Bone marrow (tissue), 2 donors: Measurements from ENCODE around the gene GRIA1.

Experiments used
- DNase-seq, 2 donors: peaks; one replicate each; lab custom pipeline; 2025; lab: John Stamatoyannopoulos, UW

GRIA1 gene

DNA sequence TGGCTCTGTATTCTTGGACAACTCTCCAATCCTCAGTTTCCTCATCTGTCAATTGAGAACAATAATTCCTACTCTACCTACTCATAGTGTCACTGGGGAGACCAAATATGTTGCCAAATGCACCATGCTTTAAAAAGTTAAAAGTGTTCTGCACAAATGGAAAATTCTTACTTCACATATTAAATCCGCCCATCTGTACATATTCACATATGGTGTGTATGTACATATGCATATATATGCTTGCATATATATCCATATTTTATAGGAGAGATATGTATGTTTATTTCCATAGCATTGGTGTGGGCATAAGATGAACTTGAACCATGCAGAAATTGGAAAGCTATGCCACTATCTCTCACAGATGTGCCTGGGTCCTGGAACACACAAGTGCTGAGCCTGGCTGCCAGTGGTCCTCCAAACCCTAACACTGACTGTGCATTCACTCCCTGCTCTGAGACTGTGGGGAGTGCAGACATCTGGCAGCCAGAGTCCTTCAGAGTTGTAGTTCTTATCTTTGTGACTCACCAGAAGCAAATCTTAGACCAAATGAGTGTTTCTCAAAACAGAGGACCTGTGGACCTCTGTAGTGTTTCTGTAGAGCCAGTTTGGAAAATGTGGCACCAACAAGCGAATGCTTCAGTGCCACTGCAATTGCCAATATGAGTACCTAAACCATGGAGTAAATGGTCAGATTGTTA, 168.7 kb downstream of the GRIA1 start:
- no peak for DNase-seq

DNA sequence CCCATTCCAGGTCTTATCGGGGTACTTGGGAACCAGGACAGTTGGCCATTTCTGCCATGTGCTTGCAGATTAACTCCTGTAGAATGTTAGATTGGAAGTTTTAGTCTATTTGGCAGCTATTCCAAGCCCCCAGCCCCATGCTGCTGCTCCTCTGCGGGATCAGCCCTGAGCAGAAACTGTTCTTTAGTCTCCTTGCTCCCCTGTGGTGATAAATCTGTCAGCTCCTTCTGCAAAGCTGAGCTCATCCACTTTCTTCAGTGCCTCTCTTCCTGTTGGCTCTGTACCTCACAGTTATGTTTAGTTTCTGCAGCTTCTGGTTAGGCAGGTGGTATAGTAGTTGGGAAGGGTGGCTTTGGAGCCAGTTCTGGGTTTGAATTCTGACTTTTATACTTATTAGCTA, 170.4 kb downstream of the GRIA1 start:
- no peak for DNase-seq

DNA sequence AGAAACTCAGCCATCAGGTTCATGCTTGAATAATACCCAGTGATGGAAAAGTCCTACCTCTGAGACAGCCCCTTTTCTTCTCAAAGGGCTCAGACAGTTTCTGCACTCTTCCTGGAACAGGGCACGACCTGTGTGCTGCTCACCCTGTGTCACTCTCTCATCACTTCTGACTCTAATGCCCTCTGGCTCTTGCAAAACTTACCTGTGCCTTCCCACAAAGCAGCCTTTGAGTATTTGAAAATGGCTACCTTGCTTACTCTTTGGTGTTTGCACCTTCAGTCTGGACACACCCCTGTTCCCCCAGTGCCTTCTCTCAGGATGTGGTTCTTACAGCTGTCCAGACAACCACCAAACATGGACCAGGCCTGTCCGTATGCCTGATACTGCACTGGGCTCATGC, 171.4 kb downstream of the GRIA1 start:
- no peak for DNase-seq

DNA sequence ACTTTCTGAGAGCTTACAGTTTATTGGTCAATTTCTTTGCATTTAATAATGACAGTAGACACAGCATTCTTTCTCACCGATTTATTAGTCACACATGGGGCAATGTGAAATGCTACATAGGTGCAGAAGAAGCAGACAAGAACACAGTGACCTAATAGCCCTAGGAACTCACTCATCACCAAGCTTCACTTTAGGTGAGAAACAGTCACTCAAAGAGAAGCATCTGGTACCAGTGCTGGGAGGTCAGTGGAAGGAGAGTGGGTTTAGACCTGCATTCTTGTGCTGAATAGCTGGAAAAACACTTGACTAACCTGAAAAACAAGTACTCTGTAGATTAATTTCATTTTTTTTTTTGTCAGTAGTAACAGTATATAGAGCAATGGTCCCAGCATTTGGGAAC, 179.6 kb downstream of the GRIA1 start:
- no peak for DNase-seq

DNA sequence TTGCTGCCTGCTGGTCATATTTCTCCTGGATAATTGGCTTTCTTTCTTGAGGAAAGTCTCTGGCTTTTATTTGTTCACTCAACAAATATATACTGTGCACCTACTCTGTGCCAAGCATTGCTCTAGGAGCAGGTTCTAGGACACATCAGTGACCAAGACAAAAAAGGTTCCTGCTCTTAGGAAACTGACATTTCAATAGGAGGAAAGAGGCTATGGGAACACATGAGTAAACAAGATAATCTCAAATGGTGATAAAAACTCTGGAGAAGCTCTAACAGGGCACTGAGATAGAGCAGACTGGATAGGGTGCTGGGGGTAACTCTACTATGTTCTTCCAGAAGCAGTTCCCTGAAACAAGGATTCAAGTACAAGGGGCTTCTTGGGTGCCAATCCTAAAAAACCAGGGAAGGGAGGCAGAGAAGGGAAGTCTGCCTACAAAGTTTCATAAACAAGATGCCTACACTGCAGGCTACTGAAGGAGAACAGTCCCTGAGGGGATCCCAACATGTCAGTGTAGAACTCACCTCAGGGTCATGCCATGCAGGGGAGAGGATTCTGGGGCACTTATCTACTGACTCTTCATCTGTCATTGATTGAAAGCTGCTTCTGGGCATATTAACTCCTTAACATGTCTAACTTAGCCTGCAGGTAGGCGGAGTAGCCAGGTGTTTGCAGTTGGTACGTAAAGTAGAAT, 181.3 kb downstream of the GRIA1 start:
- no peak for DNase-seq

DNA sequence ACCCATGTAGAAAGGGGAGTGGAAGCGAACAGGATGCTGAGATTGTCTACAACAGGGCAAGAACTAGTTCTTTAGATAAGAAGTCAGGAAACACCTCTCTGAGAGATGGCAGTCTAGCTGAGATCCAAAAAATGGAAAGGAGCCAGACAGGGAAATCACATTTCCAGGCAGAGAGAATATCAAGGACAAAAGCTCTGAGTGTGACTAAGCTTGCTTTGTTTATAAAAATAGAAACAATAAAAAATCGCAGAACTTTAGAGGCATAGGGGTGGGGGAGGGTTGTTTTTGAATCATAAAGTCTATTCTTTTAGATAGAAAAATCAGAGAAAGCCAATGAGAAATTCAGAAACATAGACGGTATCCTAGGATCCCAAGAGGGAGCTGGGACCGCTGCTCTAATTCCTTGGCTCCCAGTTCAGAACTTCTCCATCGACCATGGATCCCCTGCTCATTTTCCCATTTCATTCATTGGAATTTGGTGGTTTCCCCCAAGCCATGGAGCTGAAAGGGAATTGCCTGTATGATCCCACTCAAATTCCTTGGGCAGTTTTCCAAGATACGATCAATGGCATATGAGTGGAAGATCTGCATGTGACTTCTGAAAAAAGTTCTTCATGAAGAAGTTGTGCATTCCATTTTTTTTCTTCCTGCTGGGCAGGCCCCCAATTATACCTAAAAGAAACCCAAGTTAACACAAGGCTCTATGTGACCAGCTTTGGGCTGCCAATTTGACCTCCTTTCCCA, 182.0 kb downstream of the GRIA1 start:
- DNase-seq, result no peak

DNA sequence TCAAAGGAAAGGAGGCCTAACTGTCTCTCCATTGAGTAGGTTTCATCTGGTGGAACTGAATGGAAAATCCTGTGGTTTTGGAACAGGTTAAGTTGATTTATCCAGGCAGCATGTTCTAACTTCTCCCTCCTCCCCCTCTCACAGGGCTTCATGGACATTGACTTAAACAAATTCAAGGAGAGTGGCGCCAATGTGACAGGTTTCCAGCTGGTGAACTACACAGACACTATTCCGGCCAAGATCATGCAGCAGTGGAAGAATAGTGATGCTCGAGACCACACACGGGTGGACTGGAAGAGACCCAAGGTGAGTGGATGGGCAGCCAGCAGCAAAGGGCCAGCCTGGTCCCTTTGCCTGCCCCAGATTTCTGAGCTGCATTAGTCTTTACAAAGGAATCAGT, 183.9 kb downstream of the GRIA1 start:
- DNase-seq, result no peak

DNA sequence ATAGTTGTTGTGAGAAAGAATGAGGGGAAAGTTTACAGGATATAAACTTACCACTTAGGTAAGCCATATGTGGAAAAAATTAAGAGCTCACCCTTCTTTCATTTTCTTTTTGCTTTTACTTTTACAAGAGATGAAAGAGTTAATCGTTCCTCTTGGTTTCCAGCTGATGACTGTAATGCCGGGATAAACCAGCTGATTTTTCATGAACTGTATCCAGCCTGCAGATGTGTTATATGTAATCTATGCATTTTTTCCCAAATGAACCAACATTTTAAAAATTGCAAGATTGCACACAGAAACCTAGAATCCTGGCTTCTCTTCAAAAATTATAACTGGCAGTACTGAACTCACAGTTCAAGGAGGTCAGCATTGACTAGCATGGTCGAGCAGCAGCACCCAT, 185.9 kb downstream of the GRIA1 start:
- DNase-seq, result no peak

DNA sequence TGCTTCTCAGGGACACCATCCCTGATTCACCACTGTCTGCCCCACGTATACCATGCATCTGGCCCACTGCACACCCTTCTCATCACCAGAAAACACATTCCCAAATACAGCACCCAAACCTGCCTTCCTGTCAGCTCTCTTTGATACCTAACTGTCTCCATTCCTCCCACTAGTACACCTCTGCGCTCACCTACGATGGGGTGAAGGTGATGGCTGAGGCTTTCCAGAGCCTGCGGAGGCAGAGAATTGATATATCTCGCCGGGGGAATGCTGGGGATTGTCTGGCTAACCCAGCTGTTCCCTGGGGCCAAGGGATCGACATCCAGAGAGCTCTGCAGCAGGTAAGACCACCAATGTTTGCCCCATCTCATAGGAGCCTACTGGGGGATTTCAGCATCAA, 186.4 kb downstream of the GRIA1 start:
- DNase-seq, result no peak

DNA sequence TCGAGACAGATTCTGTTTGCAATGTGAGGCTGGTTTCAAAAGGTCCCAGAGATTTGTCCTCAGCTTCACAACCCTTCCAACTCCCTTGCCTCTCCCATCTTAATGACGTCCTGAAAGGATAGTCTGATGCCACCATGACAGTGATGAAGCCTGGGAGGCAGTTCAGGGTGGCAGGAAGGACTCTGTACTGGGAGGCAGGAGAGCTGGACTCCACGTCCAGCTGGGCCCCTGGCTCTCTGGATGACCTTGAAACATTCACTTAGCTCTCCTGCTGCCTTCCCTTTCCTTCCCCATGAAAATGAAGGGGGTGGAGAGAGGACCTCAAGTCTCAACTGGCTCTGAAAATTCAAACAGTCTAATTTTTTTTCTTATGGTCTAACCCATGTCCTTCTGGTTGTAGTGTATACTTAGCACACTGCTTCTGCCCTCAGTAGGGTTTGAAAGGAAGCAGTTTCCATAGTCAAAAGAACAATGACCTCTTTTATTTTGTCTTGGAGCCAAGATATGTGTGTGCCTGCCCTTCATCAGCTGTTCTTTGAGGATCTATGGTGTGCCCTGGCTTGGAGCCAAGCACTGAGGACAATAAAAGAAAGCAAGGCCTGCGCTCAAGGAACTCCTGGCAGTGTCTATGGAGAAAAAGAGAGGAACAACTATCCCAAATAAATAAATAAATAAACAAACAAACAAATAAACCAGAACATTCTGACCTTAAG, 188.3 kb downstream of the GRIA1 start:
- DNase-seq, result no peak

DNA sequence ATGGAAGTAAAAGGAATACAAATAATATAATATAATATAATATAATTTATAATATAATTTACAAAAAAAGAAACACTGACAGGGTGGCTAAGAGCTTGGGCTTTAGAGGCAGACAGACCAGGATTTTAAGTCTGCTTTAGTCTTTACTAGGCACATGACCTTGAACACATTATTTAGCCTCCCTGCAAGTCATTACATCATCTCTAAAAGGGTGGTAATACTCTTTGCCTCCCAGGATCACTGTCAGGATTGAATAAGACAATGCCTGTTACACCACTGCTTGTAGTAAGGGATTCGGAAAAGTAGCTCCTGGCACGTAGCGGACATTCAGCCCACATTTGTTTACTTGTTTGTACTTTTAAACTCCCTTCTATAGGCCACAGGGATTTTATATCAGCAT, 199.8 kb downstream of the GRIA1 start:
- no peak for DNase-seq

DNA sequence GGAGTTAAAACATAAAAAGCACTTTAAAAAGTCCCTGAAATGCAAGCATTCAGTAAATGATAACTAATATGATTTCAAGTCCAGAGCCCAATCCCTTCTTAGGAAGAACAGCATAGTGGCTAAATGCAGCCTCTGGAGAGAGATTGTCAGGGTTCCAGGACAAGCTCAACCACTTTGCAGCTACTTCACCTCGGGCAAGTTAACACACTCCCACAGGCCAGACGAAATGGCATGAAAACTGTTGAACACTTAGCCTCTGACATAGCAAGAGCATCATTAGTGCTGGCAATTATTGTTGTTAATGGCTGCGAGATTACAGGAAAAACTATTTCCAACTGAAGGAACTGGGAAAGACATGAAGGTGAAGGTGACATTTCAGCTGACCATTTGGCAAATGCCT, 205.8 kb downstream of the GRIA1 start:
- DNase-seq, result no peak

DNA sequence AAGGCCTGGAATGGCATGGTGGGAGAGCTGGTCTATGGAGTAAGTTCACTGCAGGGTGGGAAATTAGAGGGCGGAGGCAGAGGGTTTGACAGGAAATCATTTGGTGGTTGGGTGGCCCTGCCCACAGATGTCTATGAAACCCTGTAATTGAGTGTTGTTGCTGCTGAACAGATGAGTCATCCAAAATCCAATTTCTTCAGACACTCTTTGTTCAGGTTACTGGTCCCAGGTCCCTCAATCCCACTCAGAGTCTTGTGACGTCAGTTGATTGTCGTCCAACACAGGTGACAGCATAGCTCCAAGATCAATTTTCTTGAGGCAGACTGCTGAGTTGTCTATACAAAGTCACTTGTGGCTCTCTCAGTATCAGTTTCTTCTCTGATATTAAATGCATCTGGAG, 208.6 kb downstream of the GRIA1 start:
- DNase-seq, result no peak

DNA sequence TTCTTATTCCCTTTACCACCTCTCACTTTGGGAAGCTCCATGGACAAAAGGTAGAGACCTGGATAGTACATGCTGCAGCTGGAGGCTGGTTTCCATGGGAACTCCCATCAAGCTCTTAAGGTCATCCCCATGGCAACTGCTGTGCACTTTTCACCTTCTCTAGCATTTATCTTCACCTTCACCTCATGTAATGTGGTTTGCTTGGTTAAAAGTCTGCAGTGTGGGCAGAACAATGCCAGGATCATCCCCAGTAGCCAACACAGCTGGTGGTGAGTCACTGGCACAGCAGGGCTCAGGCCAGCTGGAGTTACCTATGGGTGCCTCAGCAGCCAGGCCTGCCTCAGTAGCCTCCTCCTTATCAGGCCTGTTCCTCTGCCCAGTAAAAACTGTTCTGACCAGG, 210.5 kb downstream of the GRIA1 start:
- DNase-seq, result no peak

DNA sequence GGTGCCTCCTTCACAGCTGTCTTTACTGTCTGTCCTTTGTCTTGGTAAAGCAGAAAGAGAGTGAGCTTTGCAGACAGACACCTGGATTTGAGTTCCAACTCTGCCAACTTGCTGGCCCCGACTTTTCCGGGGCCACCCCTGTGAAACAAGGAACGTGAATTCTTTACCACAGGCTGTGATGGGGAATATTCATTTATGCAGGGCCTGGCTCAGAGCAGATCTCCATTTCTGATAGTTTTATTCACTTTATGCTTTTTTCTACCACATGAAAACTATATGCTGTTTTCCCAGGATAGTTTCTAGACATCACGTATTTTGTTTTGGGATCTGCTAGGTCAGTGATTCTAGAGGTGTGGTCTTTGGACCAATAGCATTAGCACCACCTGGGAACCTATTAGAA, 211.8 kb downstream of the GRIA1 start:
- no peak for DNase-seq

DNA sequence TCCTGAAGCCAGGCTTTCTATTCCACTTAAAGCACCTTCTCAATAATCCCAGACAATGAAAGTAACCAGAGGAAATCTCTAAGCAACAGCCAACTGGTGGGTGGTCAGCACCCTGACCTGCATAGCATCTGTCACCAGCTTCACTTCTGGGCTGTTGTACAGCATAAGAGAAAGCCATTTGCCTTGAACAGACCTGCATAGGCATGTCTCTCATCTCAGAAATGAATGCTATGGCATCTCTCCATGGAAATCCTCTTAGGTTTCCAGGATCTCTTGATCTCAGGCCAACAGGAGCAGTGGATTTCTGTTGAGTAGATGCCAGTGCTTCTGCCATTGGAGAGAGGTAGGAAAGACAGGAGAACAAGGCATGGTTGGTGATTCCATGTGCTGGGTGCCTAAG, 213.6 kb downstream of the GRIA1 start:
- no peak for DNase-seq

DNA sequence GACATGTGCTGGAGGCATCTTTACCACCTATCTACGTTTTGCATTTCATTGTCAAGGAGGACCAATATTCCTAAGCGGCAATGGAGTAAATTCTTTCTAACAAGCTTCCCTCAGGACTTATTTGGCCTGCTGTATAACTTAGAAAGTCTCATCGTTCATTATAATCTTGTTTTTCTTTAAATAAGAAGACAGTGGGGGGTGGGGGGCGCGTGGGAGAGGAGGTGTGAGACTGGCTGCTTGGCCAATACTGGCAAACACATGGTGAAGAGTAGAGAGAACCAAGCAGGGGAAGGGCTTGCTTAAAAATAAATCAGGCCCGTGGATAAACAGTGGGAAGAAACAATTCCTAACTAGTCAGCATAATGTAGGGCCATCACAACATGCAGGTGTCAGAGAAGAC, 217.2 kb downstream of the GRIA1 start:
- no peak for DNase-seq

DNA sequence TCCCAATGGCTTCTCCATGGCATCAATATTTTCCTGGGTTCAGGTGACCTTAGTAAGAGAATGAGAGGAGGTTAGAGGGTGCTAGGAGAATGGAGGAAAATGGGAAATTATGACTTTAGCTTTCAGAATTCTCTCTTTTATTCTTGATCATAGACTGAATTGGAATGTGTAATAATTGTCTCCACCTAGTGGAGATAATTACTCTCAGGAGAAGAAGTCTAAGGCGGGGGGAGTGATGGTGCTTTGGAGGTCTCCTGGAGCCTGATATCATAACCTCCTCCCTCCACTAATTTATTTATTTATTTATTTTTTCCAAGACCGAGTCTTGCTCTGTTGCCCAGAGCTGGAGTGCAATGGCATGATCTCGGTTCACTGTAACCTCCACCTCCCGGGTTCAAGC, 221.3 kb downstream of the GRIA1 start:
- no peak for DNase-seq

DNA sequence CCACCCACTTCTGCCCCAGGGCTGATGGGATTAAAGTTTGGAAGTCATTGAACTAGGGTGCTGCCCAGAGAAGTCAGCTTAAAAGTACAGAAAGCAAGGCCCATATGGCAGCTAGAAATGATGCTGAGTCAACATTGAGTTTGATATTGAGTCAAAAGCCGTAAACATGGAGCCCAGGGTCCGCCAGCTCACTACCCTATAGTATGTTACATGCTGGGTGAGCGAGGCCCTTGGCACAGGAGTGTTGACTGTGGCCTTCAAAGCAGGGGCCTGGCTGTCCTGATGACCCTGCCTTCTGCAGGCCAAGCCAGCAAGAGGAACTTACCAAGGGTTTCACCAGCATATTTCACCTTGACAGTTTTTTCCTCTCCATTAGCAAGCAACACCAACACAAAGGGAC, 222.5 kb downstream of the GRIA1 start:
- DNase-seq, result no peak

DNA sequence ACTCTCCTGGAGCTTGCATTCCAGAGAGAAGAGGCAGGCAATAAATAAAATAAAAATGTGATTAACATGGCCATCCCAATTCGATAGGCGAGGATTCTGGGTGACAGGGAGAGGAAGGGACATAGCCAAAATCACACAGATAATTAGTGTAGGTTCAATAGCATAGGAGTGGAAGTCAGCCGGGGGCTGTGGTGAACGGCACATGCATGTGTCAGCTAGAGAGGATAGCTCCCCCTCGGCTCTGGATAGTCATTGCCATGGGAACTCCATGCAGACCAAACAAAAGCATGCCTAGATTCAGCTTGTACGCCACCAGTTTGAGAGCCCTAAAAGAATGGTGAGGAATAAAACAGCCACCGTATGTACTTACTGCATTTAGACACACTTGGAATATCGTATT, 223.5 kb downstream of the GRIA1 start:
- DNase-seq, result no peak

DNA sequence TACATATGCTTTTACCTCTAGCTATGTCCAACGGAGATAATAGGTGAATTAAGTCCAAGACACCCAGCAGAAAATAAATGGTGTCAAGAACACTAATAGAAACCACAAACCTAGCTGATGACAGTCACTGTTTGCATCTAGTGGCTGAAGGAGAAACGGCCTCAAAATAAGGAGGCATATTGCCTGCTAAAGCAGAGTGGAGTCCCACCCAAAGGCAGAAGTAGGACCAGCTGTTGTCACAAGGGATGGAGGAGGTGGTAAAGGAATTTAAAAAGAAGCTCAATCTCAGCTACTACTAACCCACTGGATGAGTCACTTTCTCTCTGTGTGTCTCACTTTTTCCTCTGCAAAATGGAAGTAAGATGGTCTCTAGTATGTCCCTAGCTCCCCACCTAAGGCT, 224.3 kb downstream of the GRIA1 start:
- DNase-seq, result no peak

DNA sequence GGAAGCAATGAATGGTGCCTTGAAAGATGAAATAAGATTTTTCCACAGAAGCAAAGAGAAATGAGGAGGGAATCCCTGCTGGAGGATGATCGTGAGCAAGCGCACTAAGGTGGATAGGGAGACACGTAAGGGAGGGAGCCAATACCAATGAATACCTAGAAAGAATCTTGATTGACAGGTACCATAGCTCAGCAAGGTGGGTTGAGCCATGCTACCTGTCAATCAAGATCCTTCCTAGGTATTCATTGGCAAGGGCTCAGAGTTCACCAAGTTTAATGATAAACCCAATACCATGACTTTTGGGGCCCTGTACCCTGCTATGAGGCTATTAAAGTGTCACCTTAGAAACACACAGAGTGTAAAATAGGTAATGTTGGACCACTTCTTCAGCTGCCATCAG, 226.8 kb downstream of the GRIA1 start:
- DNase-seq, result no peak

DNA sequence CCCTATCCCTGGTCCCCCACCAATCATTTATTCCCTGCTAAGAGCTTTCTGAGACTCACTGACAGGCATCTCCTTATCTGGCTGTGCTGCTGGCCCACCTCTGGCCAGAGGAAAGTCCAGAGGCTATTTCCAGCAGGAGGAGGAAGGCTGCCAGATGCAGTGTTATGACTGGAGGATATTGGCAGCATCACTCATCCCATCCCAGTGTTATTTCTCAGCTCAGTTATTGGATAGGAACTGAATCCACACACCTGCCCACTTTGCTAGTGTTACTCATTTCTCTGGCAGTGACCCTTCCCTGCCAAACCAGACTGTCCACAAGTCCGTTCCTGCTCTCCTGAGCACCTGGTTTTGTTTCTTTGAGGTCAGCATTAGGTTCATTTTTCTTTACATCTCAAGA, 228.2 kb downstream of the GRIA1 start:
- no peak for DNase-seq
